Measurements from ENCODE around the gene PTH2. TPM values are rescaled to one million over a fixed set of nuclear protein-coding genes. Genes with fewer than 3 reads are reported as not detected.
"Not testable (repeated sequence)": the region's sequence is repeated elsewhere in the genome, so short reads cannot be mapped to it uniquely, and the experiment has no call there.

The PTH2 gene
- total RNA-seq, 2 donors from 2014 or later = not detected

DNA sequence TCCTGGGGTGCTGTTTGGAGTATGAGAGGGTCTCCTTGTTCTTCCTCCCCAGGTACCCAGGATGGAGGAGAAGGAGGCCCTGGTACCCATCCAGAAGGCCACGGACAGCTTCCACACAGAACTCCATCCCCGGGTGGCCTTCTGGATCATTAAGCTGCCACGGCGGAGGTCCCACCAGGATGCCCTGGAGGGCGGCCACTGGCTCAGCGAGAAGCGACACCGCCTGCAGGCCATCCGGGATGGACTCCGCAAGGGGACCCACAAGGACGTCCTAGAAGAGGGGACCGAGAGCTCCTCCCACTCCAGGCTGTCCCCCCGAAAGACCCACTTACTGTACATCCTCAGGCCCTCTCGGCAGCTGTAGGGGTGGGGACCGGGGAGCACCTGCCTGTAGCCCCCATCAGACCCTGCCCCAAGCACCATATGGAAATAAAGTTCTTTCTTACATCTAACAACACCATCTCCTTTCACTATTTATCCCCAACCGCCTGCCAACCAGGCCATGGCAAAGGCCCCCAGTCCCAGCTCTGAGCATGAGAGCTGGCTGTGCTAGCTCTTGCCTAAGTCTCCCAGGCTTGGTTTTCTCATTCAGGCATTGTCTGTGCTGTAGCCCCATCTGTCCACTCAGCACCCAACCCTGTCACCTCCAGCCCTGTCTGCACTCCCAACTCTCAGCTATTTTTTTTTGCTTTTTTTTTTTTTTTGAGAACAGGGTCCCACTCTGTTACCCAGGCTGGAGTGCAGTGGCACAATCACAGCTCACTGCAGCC, 48.4 kb downstream of the PTH2 start:
- peaks cover 11% of the 10 kb centered on the region for H3K27me3 Mint-ChIP-seq
- no peaks in the 10 kb centered on the region for H3K9me3 Mint-ChIP-seq
- H3K36me3 Mint-ChIP-seq (ENCODE audit: low read depth) = no peaks in the 10 kb centered on the region
- H3K4me3 Mint-ChIP-seq = no peak overlapping the region
- H3K4me1 Mint-ChIP-seq = no peaks in the 10 kb centered on the region
- ATAC-seq (replicated peaks) = no peak
- H3K27ac Mint-ChIP-seq = no peak overlapping the region

DNA sequence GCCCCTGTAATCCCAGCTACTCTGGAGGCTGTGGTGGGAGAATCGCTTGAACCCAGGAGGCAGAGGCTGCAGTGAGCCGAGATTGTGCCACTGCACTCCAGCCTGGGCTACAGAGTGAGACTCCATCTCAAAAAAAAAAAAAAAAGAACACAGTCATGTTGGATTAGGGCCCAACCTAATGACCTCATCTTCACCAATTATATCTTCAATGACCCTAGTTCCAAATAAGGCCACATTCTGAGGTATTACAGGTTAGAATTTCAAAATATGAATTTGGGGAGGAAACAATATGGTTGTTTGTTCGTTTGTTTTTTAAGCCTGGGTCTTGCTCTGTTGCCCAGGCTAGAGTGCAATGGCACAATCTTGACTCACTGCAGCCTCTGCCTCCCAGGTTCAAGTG, 50.1 kb downstream of the PTH2 start:
- not testable (repeated sequence) for H3K4me3 Mint-ChIP-seq; H3K27ac Mint-ChIP-seq; H3K9me3 Mint-ChIP-seq; H3K4me1 Mint-ChIP-seq; ATAC-seq (replicated peaks); H3K36me3 Mint-ChIP-seq (ENCODE audit: low read depth)
- peaks cover 11% of the 10 kb centered on the region for H3K27me3 Mint-ChIP-seq

Other genes with a start within 250 kb of the PTH2 start
- gene SLC6A16, start 98.2 kb downstream of the PTH2 start, total RNA-seq = 1 to 10 TPM; 1.1 to 1.4 TPM
- 100 to 1,000 TPM; 125 to 168 TPM for gene CD37, start 88.0 kb downstream of the PTH2 start, total RNA-seq
- under 1 TPM in 1 of 2 donors, not detected in 1; 0.16 TPM for gene TEAD2, start 61.0 kb downstream of the PTH2 start, total RNA-seq
- not detected for gene DKKL1, start 59.6 kb downstream of the PTH2 start, total RNA-seq
- gene KASH5, start 35.2 kb downstream of the PTH2 start, total RNA-seq = 1 to 10 TPM in 1 of 2 donors, not detected in 1; 1.1 TPM
- not detected for gene GFY, start 1.9 kb upstream of the PTH2 start, total RNA-seq
- under 1 TPM in 1 of 2 donors, not detected in 1; 0.40 TPM for gene SLC17A7, start 18.1 kb upstream of the PTH2 start, total RNA-seq
- 100 to 1,000 TPM; 183 to 194 TPM for gene PIH1D1, start 28.4 kb upstream of the PTH2 start, total RNA-seq
- 10 to 100 TPM; 15.5 to 39.1 TPM for gene ALDH16A1, start 29.8 kb upstream of the PTH2 start, total RNA-seq
- 10 to 100 TPM; 77.2 to 92.8 TPM for gene FLT3LG, start 50.8 kb upstream of the PTH2 start, total RNA-seq
- gene RPL13A, start 64.2 kb upstream of the PTH2 start, total RNA-seq = 1,000 to 10,000 TPM; 3,905 to 4,763 TPM
- gene RPS11, start 73.0 kb upstream of the PTH2 start, total RNA-seq = 1,000 to 10,000 TPM; 2,381 to 3,085 TPM
- gene FCGRT, start 89.2 kb upstream of the PTH2 start, total RNA-seq = 10 to 100 TPM; 11.1 to 15.8 TPM
- 10 to 100 TPM in 1 of 2 donors, 1 to 10 TPM in 1; 1.2 to 11.8 TPM for gene RCN3, start 104.6 kb upstream of the PTH2 start, total RNA-seq
- 100 to 1,000 TPM; 101 to 103 TPM for gene NOSIP, start 157.1 kb upstream of the PTH2 start, total RNA-seq
- 10 to 100 TPM in 1 of 2 donors, 1 to 10 TPM in 1; 3.8 to 12.3 TPM for gene PRRG2, start 157.9 kb upstream of the PTH2 start, total RNA-seq
- 10 to 100 TPM; 27.2 to 27.8 TPM for gene PRR12, start 167.7 kb upstream of the PTH2 start, total RNA-seq
- 10 to 100 TPM in 1 of 2 donors, 1 to 10 TPM in 1; 7.6 to 14.3 TPM for gene RRAS, start 216.7 kb upstream of the PTH2 start, total RNA-seq
- gene SCAF1, start 218.8 kb upstream of the PTH2 start, total RNA-seq = 10 to 100 TPM; 53.8 to 60.5 TPM
- gene IRF3, start 242.4 kb upstream of the PTH2 start, total RNA-seq = 100 to 1,000 TPM; 150 to 218 TPM
- gene BCL2L12, start 242.5 kb upstream of the PTH2 start, total RNA-seq = 10 to 100 TPM; 61.1 to 80.5 TPM